ENCODE measurements around the gene AKR1D1.

DNA sequence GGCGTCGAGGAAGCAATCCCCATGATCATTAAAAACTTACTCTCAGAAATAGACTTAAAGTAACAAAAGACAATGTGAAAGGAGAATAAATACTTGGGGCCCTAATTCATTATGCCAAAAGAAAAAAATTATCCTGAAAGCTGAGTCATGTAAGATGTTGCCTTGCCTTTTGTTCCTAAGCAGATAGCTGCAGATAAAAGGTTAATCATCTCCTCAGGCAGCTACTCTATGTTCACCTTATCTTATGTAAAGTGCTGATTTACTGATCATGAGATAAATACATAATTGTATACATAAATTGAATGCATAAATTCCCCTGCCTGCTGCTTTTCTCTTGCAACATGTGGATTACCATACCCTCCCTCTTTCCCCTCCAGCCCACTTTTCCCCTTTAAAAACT is 46.3 kb upstream of the AKR1D1 start:
- TF ChIP-seq RAD21 (IDR thresholded peaks at IDR 0.05; ENCODE audit: low read depth): no peak
- TF ChIP-seq, protein P1, sequence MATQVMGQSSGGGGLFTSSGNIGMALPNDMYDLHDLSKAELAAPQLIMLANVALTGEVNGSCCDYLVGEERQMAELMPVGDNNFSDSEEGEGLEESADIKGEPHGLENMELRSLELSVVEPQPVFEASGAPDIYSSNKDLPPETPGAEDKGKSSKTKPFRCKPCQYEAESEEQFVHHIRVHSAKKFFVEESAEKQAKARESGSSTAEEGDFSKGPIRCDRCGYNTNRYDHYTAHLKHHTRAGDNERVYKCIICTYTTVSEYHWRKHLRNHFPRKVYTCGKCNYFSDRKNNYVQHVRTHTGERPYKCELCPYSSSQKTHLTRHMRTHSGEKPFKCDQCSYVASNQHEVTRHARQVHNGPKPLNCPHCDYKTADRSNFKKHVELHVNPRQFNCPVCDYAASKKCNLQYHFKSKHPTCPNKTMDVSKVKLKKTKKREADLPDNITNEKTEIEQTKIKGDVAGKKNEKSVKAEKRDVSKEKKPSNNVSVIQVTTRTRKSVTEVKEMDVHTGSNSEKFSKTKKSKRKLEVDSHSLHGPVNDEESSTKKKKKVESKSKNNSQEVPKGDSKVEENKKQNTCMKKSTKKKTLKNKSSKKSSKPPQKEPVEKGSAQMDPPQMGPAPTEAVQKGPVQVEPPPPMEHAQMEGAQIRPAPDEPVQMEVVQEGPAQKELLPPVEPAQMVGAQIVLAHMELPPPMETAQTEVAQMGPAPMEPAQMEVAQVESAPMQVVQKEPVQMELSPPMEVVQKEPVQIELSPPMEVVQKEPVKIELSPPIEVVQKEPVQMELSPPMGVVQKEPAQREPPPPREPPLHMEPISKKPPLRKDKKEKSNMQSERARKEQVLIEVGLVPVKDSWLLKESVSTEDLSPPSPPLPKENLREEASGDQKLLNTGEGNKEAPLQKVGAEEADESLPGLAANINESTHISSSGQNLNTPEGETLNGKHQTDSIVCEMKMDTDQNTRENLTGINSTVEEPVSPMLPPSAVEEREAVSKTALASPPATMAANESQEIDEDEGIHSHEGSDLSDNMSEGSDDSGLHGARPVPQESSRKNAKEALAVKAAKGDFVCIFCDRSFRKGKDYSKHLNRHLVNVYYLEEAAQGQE (IDR thresholded peaks at IDR 0.05; ENCODE audit: low read depth): no peak
